Activated T-helper 2 cell treated with anti-CD3 and anti-CD28 coated beads, Interferon-gamma antibody, Interleukin-2, Interleukin-4, amounts not matched to agents 10 μg/mL and 5 μg/mL and 100 μg/mL, durations not matched to agents 14 hours and 24 hours and 36 hours (primary cell): Measurements from ENCODE around the gene RHCE. TPM values are rescaled to one million over a fixed set of nuclear protein-coding genes. Genes with fewer than 3 reads are reported as not detected.
"Not testable (repeated sequence)": the region's sequence is repeated elsewhere in the genome, so short reads cannot be mapped to it uniquely, and the experiment has no call there.

Source experiments
- DNase-seq: peaks from one replicate; pipeline ENCODE4 v3.0.0; 2021; ENCODE audit warnings: low spot score
- H3K27ac Mint-ChIP-seq: one replicate; pipeline ENCODE4 v1.8.0; 2021; ENCODE audit warnings: mixed read lengths
- H3K27me3 Mint-ChIP-seq: one replicate; pipeline ENCODE4 v1.8.0; 2021; ENCODE audit warnings: low read depth, mixed read lengths
- H3K36me3 Mint-ChIP-seq: one replicate; pipeline ENCODE4 v1.8.0; 2021; ENCODE audit warnings: low read depth, mixed read lengths
- H3K4me1 Mint-ChIP-seq: one replicate; pipeline ENCODE4 v1.8.0; 2021; ENCODE audit warnings: low read depth, mixed read lengths
- H3K4me3 Mint-ChIP-seq: one replicate; pipeline ENCODE4 v1.8.0; 2021; ENCODE audit warnings: low read depth, mild to moderate bottlenecking, moderate library complexity, mixed read lengths
- H3K9me3 Mint-ChIP-seq: one replicate; pipeline ENCODE4 v1.8.0; 2021; ENCODE audit warnings: mixed read lengths
- intact Hi-C: fragments of 100-400 bp; cut with micrococcal nuclease; formaldehyde crosslinking; loops from one replicate; pipeline ENCODE4 v1.15.1; 2023
- total RNA-seq: library from RNA; stranded (reverse); gene quantifications from 2 replicates; pipeline ENCODE4 v1.2.3, GENCODE V29; 2022

RHCE gene
- total RNA-seq, 1 donor from 2014 or later, result 0.25 TPM

DNA sequence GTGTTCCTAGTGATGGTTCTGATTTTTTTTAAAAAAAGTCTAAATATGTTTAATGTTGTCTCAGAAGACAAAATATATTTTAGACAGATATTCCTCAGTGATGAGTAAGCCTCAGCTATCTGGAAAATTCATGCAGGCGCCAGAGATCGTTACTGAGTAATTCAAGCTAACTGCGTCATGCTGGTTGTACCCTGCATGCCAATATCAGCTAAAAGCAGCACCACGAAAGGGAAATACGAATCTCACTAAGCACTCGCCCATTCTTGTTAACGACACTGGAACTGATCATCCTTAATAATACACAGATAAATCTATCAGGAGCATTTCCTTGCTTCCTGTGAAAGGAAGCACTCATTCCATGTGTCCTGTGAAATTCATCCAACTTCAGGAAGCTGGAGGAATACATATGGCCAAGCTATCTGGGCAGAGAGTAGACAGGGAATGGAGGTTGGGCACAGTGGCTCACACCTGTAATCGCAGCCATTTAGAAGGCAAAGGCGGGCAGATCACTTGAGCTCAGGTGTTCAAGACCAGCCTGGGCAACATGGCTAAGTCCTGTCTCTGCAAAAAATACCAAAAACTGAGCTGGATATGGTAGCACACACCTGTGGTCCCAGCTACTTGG is 100.2 kb downstream of the RHCE start:
- H3K4me3 Mint-ChIP-seq, DNase-seq, H3K36me3 Mint-ChIP-seq, intact Hi-C loops, H3K4me1 Mint-ChIP-seq, H3K27ac Mint-ChIP-seq, H3K9me3 Mint-ChIP-seq, H3K27me3 Mint-ChIP-seq: not testable (repeated sequence)

DNA sequence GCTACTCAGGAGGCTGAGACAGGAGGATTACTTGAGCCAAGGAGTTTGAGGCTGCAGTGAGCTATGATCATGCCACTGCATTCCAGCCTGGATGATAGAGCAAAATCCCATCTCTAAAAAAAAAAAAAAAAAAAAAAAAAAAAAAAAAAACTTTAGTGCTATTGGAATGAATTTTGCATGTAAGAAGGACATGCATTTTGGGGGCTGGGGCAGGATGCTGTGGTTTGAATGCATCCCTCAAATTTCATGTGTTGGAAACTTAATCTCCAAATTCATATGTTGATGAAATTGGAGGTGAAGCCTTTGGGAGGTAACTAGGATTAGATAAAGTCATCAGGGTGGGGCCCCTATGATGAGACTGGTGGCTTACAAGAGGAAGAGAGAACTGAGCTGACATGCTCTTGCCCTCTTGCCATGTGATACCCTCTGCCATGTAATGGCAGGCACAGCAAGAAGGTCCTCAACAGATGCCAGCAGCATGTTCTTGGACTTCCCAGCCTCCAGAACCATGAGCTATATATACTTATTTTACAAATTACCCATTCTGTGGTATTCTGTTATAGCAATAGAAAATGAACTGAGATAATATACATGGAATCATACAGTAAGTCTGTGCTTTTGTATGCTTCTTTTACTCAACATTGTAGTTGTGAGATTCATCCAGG is 107.7 kb downstream of the RHCE start:
- Mint-ChIP-seq H3K36me3 (peaks cover 41% of the 10 kb centered on the region), H3K9me3 (peaks cover 11% of the 10 kb centered on the region)
- H3K27me3 Mint-ChIP-seq, H3K4me3 Mint-ChIP-seq, intact Hi-C loops, H3K27ac Mint-ChIP-seq, H3K4me1 Mint-ChIP-seq, DNase-seq: not testable (repeated sequence)

Other genes starting within 250 kb of the RHCE start
- gene SYF2, start 188.3 kb downstream of the RHCE start, total RNA-seq, result 40.1 and 42.3 TPM in 2 replicates
- gene RSRP1, start 173.4 kb downstream of the RHCE start, total RNA-seq, result 140 and 144 TPM in 2 replicates
- not detected in 2 replicates for gene RHD, start 148.3 kb downstream of the RHCE start, total RNA-seq
- gene TMEM50A, start 82.5 kb downstream of the RHCE start, total RNA-seq, result 113 and 116 TPM in 2 replicates
- gene MACO1, start 10.1 kb upstream of the RHCE start, total RNA-seq, result 15.8 and 15.9 TPM in 2 replicates
- 6.3 and 7.2 TPM in 2 replicates for gene LDLRAP1, start 122.8 kb upstream of the RHCE start, total RNA-seq
- gene MAN1C1, start 196.0 kb upstream of the RHCE start, total RNA-seq, result 4.1 and 5.0 TPM in 2 replicates